Muscle of leg (tissue), 16 donors: ENCODE measurements around the gene ANO7. TPM values are rescaled to one million over a fixed set of nuclear protein-coding genes. Genes with fewer than 3 reads are reported as not detected.

Source experiments
- DNase-seq: peaks from one replicate; pipeline ENCODE4 v3.0.0; 2013
- H3K27ac ChIP-seq: one replicate; pipeline ENCODE4 v1.5.1; 2013; ENCODE audit warnings: mild to moderate bottlenecking, low read length, control low read depth
- H3K27me3 ChIP-seq: one replicate; pipeline ENCODE4 v1.6.1; 2013; ENCODE audit warnings: low read length; ENCODE audit not compliant: control insufficient read depth, insufficient read depth
- H3K36me3 ChIP-seq: one replicate; pipeline ENCODE4 v1.6.1; 2013; ENCODE audit warnings: low read length; ENCODE audit not compliant: control insufficient read depth, insufficient read depth
- H3K4me1 ChIP-seq: one replicate; pipeline ENCODE4 v1.6.1; 2013; ENCODE audit warnings: low read length; ENCODE audit not compliant: control insufficient read depth, insufficient read depth
- H3K4me3 ChIP-seq: one replicate; pipeline ENCODE4 v1.5.1; 2013; ENCODE audit warnings: low read length, control low read depth
- H3K9me3 ChIP-seq: replicated peaks from 2 replicates; pipeline ENCODE4 v1.6.1; 2013; ENCODE audit warnings: low read depth, low read length; ENCODE audit not compliant: control insufficient read depth
- WGBS: methylation state at CpG from one replicate; pipeline ENCODE4 v1.1.5; 2013; ENCODE audit warnings: missing lambda C conversion rate; ENCODE audit not compliant: insufficient coverage; 5-methylcytosine and 5-hydroxymethylcytosine counted together
- long read RNA-seq, 11 donors: transcript quantifications; one replicate each; lab custom pipeline, GENCODE V29; 2026
- polyA plus RNA-seq, 8 donors: library from polyadenylated mRNA; unstranded; fragments of 120-200 nt; gene quantifications; one replicate each; pipeline versions ENCODE4 v1.2.1 to v1.2.3, GENCODE V29; 2013; ENCODE audit warnings: inconsistent platforms in 1 of 8, low replicate concordance in 1 of 8; ENCODE audit not compliant: insufficient read length in 8 of 8, insufficient read depth in 1 of 8
- total RNA-seq: library from RNA; stranded (reverse); fragments of 120-200 nt; gene quantifications from one replicate; pipeline ENCODE4 v1.2.4, GENCODE V29; 2013

Gene ANO7
- 0.35 TPM for total RNA-seq
- 1 to 10 TPM in 7 of 8 donors, under 1 TPM in 1; 0.50 to 2.0 (median 1.1) TPM for polyA plus RNA-seq
- long read RNA-seq, donor 1, partial matches to known transcripts, result 0 of 1 reads
- long read RNA-seq, donor 1, other reads (novel, unspliced or antisense), result 0 of 1 reads
- long read RNA-seq, donor 2, result 0 reads
- long read RNA-seq, donor 3, result 0 reads
- long read RNA-seq, donor 4, result 0 reads
- long read RNA-seq, donor 5, partial matches to known transcripts, result 1,118 of 1,145 reads
- long read RNA-seq, donor 5, other reads (novel, unspliced or antisense), result 26 of 1,145 reads
- long read RNA-seq, donor 6, partial matches to known transcripts, result 329 of 352 reads
- long read RNA-seq, donor 6, other reads (novel, unspliced or antisense), result 23 of 352 reads
- long read RNA-seq, donor 7, partial matches to known transcripts, result 348 of 355 reads
- long read RNA-seq, donor 7, other reads (novel, unspliced or antisense), result 5 of 355 reads
- long read RNA-seq, donor 8, result 0 reads
- long read RNA-seq, donor 9, partial matches to known transcripts, result 0 of 1 reads
- long read RNA-seq, donor 9, other reads (novel, unspliced or antisense), result 0 of 1 reads
- long read RNA-seq, donor 10, partial matches to known transcripts, result 0 of 1 reads
- long read RNA-seq, donor 10, other reads (novel, unspliced or antisense), result 0 of 1 reads
- long read RNA-seq, donor 11, result 0 reads

GRCh38 chr2:241188361-241189092 is at the start of gene ANO7:
ANO7 (plus strand) TSS chr2:241188677; CDS start chr2:241190064, 1,387 bp downstream.
- no peak for DNase-seq
- 63% methylated on average over 18 of the region's 21 CpGs for whole genome bisulfite sequencing
- Histone ChIP-seq H3K4me3 (no peak within 1 kb of the TSS), H3K36me3 (no peaks in the 10 kb centered on the region), H3K27me3 (no peaks in the 10 kb centered on the region), H3K9me3 (no peaks in the 10 kb centered on the region), H3K27ac (no peak within 1 kb of the TSS), H3K4me1 (no peaks in the 10 kb centered on the region)

- no peak for DNase-seq
- WGBS, result 86% methylated on average over 19 of the region's 24 CpGs
These were observed 48.7 kb upstream of the ANO7 start for GRCh38 chr2:241139531-241140444.

GRCh38 chr2:241140445-241140840 is 48.0 kb upstream of the ANO7 start:
- no peaks in the 10 kb centered on the region for H3K4me1 ChIP-seq

More at GRCh38 chr2:241139531-241140444, 48.7 kb upstream of the ANO7 start:
- H3K36me3 ChIP-seq, result peaks cover 11% of the 10 kb centered on the region
- no peaks in the 10 kb centered on the region for H3K9me3 ChIP-seq
- H3K4me1 ChIP-seq, result no peaks in the 10 kb centered on the region
- H3K4me3 ChIP-seq, result no peak overlapping the region
- H3K27me3 ChIP-seq, result no peaks in the 10 kb centered on the region
- H3K27ac ChIP-seq, result no peak overlapping the region

GRCh38 chr2:241141214-241141770 is 47.2 kb upstream of the ANO7 start:
- WGBS, result 91% methylated on average over 14 of the region's 14 CpGs
- H3K27ac ChIP-seq, result no peak overlapping the region
- no peak overlapping the region for H3K4me3 ChIP-seq

More at GRCh38 chr2:241140445-241140840, 48.0 kb upstream of the ANO7 start:
- no peaks in the 10 kb centered on the region for H3K27me3 ChIP-seq
- no peaks in the 10 kb centered on the region for H3K9me3 ChIP-seq
- peaks cover 11% of the 10 kb centered on the region for H3K36me3 ChIP-seq
- H3K4me3 ChIP-seq, result no peak overlapping the region
- WGBS, result 87% methylated on average over 10 of the region's 10 CpGs
- no peak overlapping the region for H3K27ac ChIP-seq
- no peak for DNase-seq

GRCh38 chr2:241142063-241142462 is 46.4 kb upstream of the ANO7 start:
- no peak for DNase-seq
- WGBS, result 93% methylated on average over 4 of the region's 6 CpGs
- Histone ChIP-seq H3K36me3 (peaks cover 11% of the 10 kb centered on the region), H3K9me3 (no peaks in the 10 kb centered on the region), H3K27me3 (no peaks in the 10 kb centered on the region), H3K4me1 (no peaks in the 10 kb centered on the region), H3K27ac (no peak overlapping the region), H3K4me3 (no peak overlapping the region)

More at GRCh38 chr2:241141214-241141770, 47.2 kb upstream of the ANO7 start:
- no peaks in the 10 kb centered on the region for H3K4me1 ChIP-seq
- H3K9me3 ChIP-seq, result no peaks in the 10 kb centered on the region
- H3K27me3 ChIP-seq, result no peaks in the 10 kb centered on the region
- no peak for DNase-seq
- H3K36me3 ChIP-seq, result peaks cover 11% of the 10 kb centered on the region

- Histone ChIP-seq H3K27ac (no peak overlapping the region), H3K36me3 (peaks cover 11% of the 10 kb centered on the region), H3K4me3 (no peak overlapping the region), H3K4me1 (no peaks in the 10 kb centered on the region), H3K27me3 (no peaks in the 10 kb centered on the region), H3K9me3 (no peaks in the 10 kb centered on the region)
- DNase-seq, result no peak
- WGBS, result 74% methylated on average over 7 of the region's 9 CpGs
These were observed 45.9 kb upstream of the ANO7 start for GRCh38 chr2:241142593-241142992.

GRCh38 chr2:241146286-241146685 is 42.2 kb upstream of the ANO7 start:
- WGBS, result no CpG with 5 or more reads among the region's 4 CpGs
- DNase-seq, result no peak
- H3K27ac ChIP-seq, result no peak overlapping the region

GRCh38 chr2:241147336-241147735 is 41.1 kb upstream of the ANO7 start:
- no CpG with 5 or more reads among the region's 3 CpGs for WGBS
- Histone ChIP-seq H3K9me3 (no peaks in the 10 kb centered on the region), H3K4me3 (no peak overlapping the region), H3K27ac (no peak overlapping the region), H3K36me3 (no peaks in the 10 kb centered on the region), H3K27me3 (no peaks in the 10 kb centered on the region), H3K4me1 (peaks cover 21% of the 10 kb centered on the region)
- no peak for DNase-seq

More at GRCh38 chr2:241146286-241146685, 42.2 kb upstream of the ANO7 start:
- Histone ChIP-seq H3K9me3 (no peaks in the 10 kb centered on the region), H3K27me3 (no peaks in the 10 kb centered on the region), H3K4me3 (no peak overlapping the region), H3K36me3 (no peaks in the 10 kb centered on the region), H3K4me1 (peaks cover 12% of the 10 kb centered on the region)

GRCh38 chr2:241148239-241148638 is 40.2 kb upstream of the ANO7 start:
- H3K27me3 ChIP-seq, result no peaks in the 10 kb centered on the region
- no peak overlapping the region for H3K4me3 ChIP-seq
- no peak for DNase-seq
- no peak overlapping the region for H3K27ac ChIP-seq
- 50% methylated on average over 1 of the region's 4 CpGs for WGBS
- peaks cover 1% of the 10 kb centered on the region for H3K36me3 ChIP-seq
- no peaks in the 10 kb centered on the region for H3K9me3 ChIP-seq
- H3K4me1 ChIP-seq, result peaks cover 21% of the 10 kb centered on the region
